SK-N-SH (cell line): ENCODE data around the gene BEST1.
"Not testable (repeated sequence)": the region's sequence is repeated elsewhere in the genome, so short reads cannot be mapped to it uniquely, and the experiment has no call there.

Source experiments
- TEAD4 ChIP-seq: IDR thresholded peaks from 2 replicates; pipeline ENCODE4 v1.4.0; 2012; ENCODE audit warnings: mild to moderate bottlenecking, borderline replicate concordance; ENCODE audit not compliant: insufficient read depth
- TF ChIP-seq, protein P1 (sequence below): fragments of 200-600 bp; sonication (generic); IDR thresholded peaks from 2 replicates; pipeline ENCODE4 v1.6.1; 2017; ENCODE audit warnings: antibody characterized with exemption, mild to moderate bottlenecking, moderate library complexity

DNA sequence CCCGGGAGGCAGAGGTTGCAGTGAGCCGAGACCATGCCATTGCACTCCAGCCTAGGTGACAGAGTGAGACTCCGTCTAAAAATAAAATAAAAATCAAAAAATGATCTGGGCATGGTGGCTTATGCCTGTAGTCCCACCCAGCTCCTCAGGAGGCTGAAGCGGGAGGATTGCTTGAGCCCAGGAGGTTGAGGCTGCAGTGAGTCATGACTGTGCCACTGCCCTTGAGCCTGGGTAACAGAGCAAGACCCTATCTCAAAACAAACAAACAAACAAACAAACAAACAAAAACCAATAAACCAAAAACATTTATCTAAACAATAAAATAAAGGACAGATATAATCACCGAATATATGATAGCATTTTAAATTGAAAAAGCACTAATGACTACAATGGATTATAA lies 3.5 kb downstream of the BEST1 start:
- TF ChIP-seq, protein P1, sequence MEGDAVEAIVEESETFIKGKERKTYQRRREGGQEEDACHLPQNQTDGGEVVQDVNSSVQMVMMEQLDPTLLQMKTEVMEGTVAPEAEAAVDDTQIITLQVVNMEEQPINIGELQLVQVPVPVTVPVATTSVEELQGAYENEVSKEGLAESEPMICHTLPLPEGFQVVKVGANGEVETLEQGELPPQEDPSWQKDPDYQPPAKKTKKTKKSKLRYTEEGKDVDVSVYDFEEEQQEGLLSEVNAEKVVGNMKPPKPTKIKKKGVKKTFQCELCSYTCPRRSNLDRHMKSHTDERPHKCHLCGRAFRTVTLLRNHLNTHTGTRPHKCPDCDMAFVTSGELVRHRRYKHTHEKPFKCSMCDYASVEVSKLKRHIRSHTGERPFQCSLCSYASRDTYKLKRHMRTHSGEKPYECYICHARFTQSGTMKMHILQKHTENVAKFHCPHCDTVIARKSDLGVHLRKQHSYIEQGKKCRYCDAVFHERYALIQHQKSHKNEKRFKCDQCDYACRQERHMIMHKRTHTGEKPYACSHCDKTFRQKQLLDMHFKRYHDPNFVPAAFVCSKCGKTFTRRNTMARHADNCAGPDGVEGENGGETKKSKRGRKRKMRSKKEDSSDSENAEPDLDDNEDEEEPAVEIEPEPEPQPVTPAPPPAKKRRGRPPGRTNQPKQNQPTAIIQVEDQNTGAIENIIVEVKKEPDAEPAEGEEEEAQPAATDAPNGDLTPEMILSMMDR, result not testable (repeated sequence)
- TF ChIP-seq TEAD4, result not testable (repeated sequence)
